Body of pancreas (tissue), 4 donors: Measurements from ENCODE around the gene MEX3B.

Experiments
- POLR2A ChIP-seq, 3 donors: fragments of 450-650 bp; IDR thresholded peaks; one replicate each; pipeline ENCODE4 v1.6.1; 2016; ENCODE audit warnings: antibody characterized with exemption in 3 of 3, mild to moderate bottlenecking in 2 of 3
- TF ChIP-seq, protein P1 (sequence below), 7 experiments: fragments of 450-650 bp in 4 of 7; fragments of 200-600 bp in 3 of 7; sonication (generic) in 3 of 7; IDR thresholded peaks; one replicate each; pipeline ENCODE4 v1.5.1; 2016 to 2019; ENCODE audit warnings: antibody characterized with exemption in 7 of 7

DNA sequence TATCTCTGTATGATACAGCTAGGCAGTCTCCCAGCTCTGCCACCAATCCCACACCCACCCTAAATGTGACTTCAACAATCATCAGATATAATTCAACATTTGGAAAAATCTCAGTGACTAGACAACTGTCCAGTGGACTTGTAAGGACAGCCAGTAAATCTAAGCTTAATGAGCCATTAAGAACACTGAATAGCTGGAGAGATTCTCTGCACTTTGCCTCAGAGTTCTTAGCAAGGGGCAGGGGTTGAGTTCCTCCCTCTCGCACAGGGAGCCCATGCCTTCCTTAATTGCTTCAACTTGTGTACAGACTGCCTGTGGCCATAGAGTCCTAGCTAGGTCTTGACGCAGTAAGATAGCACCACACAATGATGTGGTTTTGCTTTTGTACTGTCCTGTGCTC lies 15.6 kb downstream of the MEX3B start:
- TF ChIP-seq POLR2A (IDR thresholded peaks at IDR 0.05) = no peak
- TF ChIP-seq, protein P1, sequence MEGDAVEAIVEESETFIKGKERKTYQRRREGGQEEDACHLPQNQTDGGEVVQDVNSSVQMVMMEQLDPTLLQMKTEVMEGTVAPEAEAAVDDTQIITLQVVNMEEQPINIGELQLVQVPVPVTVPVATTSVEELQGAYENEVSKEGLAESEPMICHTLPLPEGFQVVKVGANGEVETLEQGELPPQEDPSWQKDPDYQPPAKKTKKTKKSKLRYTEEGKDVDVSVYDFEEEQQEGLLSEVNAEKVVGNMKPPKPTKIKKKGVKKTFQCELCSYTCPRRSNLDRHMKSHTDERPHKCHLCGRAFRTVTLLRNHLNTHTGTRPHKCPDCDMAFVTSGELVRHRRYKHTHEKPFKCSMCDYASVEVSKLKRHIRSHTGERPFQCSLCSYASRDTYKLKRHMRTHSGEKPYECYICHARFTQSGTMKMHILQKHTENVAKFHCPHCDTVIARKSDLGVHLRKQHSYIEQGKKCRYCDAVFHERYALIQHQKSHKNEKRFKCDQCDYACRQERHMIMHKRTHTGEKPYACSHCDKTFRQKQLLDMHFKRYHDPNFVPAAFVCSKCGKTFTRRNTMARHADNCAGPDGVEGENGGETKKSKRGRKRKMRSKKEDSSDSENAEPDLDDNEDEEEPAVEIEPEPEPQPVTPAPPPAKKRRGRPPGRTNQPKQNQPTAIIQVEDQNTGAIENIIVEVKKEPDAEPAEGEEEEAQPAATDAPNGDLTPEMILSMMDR (IDR thresholded peaks at IDR 0.05) = no peak
